ENCODE data around the gene RBM41. TPM values are rescaled to one million over a fixed set of nuclear protein-coding genes. Genes with fewer than 3 reads are reported as not detected.

Gene RBM41
- total RNA-seq, 1 experiment from 2014 or later, result 20.0 TPM

DNA sequence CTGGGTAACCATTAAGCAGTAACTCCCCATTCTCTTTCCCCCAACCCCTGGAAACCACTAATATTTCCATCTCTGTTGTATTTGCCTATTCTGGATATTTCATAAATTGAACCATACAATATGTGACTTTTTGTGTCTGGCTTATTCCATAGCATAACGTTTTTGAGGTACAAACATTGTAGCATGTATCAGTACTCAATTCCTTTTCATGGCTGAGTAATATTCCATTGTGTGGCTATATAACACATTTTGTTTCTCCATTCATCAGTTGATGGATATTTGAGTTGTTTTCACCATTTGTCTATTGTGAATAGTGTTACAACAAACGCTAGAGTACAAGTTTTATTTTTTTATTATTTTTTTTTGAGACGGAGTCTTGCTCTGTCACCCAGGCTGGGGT is 63.6 kb downstream of the RBM41 start:
- no TSS peak for BruUV-seq (replicated peaks)

DNA sequence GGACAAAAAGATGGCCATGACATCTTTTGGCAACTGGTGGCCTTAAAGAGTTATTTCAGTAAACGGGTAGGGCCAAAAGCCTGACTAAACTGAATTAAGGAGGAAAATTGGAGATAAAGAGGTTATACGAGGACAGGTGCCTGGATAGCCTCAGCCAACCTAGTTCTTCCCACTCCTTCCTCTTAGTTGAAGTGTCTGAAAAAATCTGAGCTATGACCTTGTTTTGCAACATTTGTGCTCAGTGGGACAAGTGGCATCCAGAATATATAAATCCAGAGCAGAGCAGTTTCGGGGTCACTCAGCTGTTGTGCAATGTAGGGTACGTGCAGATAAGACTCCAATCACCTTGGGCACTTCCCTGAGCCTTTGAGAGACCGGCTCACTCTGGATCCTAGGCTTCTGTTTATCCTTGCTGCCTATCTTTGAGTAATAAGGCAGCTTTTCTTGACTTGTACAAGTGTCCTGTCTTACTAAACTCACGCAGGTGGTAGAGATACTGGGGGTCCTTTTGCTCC is 68.4 kb downstream of the RBM41 start:
- BruUV-seq (replicated peaks), result no TSS peak
- H3K4me1 ChIP-seq (ENCODE audit: control insufficient read depth in 1 of 2, insufficient read depth in 2 of 2, low read length in 2 of 2), result no peaks in the 10 kb centered on the region
- DNase-seq (ENCODE audit: low read depth, low spot score) (no peak), ATAC-seq (no peak)
- intact Hi-C loops (cut with micrococcal nuclease), result no loop called here
- no peak overlapping the region for H2AFZ ChIP-seq (ENCODE audit: low read depth, low read length, poor library complexity, severe bottlenecking)
- H3K27ac ChIP-seq (ENCODE audit: low read depth, low read length), result no peak overlapping the region
- H3K36me3 ChIP-seq (ENCODE audit: control insufficient read depth in 1 of 2, insufficient read depth in 2 of 2, low read length in 2 of 2), result no peaks in the 10 kb centered on the region
- H3K27me3 ChIP-seq (ENCODE audit: insufficient read depth, low read length), result no peaks in the 10 kb centered on the region
- H4K20me1 ChIP-seq (ENCODE audit: insufficient read depth), result no peaks in the 10 kb centered on the region
- ChIA-PET RAD21 (ENCODE audit: low non-redundant PET in 1 of 2, low total read pairs in 2 of 2, uncharacterized antibody in 2 of 2, unreplicated experiment in 2 of 2) (no interaction called here), CTCF (no interaction called here), POLR2A (no interaction called here)
- no peak overlapping the region for H3K4me3 ChIP-seq (replicated peaks in 1 of 2; ENCODE audit: low read depth in 1 of 2, low read length in 2 of 2)
- no peaks in the 10 kb centered on the region for H3K9me2 ChIP-seq (ENCODE audit: insufficient read depth)
- no peaks in the 10 kb centered on the region for H3K79me2 ChIP-seq (ENCODE audit: insufficient read depth, low read length)
- no peak overlapping the region for H3K4me2 ChIP-seq (ENCODE audit: low read length)
- no peak for TF ChIP-seq ZFX (IDR thresholded peaks at IDR 0.05)
- no peak for TF ChIP-seq SRF (IDR thresholded peaks at IDR 0.05; ENCODE audit: low read depth)
- TF ChIP-seq YY1 (IDR thresholded peaks at IDR 0.05; ENCODE audit: extremely low read depth, insufficient replicate concordance, low read depth, low read length), result no peak
- TF ChIP-seq, protein P1, sequence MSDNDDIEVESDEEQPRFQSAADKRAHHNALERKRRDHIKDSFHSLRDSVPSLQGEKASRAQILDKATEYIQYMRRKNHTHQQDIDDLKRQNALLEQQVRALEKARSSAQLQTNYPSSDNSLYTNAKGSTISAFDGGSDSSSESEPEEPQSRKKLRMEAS (IDR thresholded peaks at IDR 0.05), result no peak
- no peak for TF ChIP-seq ZNF274 (IDR thresholded peaks at IDR 0.05; ENCODE audit: low read depth, low read length)
- no peak for TF ChIP-seq TCF7L2 (IDR thresholded peaks at IDR 0.05; ENCODE audit: borderline replicate concordance, extremely low read depth, insufficient read depth, insufficient read length)
- TF ChIP-seq, protein P2, sequence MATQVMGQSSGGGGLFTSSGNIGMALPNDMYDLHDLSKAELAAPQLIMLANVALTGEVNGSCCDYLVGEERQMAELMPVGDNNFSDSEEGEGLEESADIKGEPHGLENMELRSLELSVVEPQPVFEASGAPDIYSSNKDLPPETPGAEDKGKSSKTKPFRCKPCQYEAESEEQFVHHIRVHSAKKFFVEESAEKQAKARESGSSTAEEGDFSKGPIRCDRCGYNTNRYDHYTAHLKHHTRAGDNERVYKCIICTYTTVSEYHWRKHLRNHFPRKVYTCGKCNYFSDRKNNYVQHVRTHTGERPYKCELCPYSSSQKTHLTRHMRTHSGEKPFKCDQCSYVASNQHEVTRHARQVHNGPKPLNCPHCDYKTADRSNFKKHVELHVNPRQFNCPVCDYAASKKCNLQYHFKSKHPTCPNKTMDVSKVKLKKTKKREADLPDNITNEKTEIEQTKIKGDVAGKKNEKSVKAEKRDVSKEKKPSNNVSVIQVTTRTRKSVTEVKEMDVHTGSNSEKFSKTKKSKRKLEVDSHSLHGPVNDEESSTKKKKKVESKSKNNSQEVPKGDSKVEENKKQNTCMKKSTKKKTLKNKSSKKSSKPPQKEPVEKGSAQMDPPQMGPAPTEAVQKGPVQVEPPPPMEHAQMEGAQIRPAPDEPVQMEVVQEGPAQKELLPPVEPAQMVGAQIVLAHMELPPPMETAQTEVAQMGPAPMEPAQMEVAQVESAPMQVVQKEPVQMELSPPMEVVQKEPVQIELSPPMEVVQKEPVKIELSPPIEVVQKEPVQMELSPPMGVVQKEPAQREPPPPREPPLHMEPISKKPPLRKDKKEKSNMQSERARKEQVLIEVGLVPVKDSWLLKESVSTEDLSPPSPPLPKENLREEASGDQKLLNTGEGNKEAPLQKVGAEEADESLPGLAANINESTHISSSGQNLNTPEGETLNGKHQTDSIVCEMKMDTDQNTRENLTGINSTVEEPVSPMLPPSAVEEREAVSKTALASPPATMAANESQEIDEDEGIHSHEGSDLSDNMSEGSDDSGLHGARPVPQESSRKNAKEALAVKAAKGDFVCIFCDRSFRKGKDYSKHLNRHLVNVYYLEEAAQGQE (IDR thresholded peaks at IDR 0.05; ENCODE audit: low read depth), result no peak
- TF ChIP-seq, protein P3, sequence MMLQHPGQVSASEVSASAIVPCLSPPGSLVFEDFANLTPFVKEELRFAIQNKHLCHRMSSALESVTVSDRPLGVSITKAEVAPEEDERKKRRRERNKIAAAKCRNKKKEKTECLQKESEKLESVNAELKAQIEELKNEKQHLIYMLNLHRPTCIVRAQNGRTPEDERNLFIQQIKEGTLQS (IDR thresholded peaks at IDR 0.05), result no peak
- no peak overlapping the region for H3K9ac ChIP-seq (ENCODE audit: low read length)
- no peaks in the 10 kb centered on the region for H3K9me3 ChIP-seq (ENCODE audit: control insufficient read depth in 1 of 2, insufficient read depth in 1 of 2, low read depth in 1 of 2, low read length in 2 of 2)

More for the DNA sequence above, 63.6 kb downstream of the RBM41 start:
- no peak overlapping the region for H3K4me2 ChIP-seq (ENCODE audit: low read length)
- no peak for ATAC-seq
- no peak overlapping the region for H3K9ac ChIP-seq (ENCODE audit: low read length)
- intact Hi-C loops (cut with micrococcal nuclease), result no loop called here
- H3K27ac ChIP-seq (ENCODE audit: low read depth, low read length), result no peak overlapping the region
- H3K4me3 ChIP-seq (replicated peaks in 1 of 2; ENCODE audit: low read depth in 1 of 2, low read length in 2 of 2), result no peak overlapping the region
- no peak for DNase-seq (ENCODE audit: low read depth, low spot score)
- CTCF ChIA-PET, result no interaction called here
- no peaks in the 10 kb centered on the region for H3K36me3 ChIP-seq (ENCODE audit: control insufficient read depth in 1 of 2, insufficient read depth in 2 of 2, low read length in 2 of 2)
- H3K79me2 ChIP-seq (ENCODE audit: insufficient read depth, low read length), result no peaks in the 10 kb centered on the region
- no peak for TF ChIP-seq ZFX (IDR thresholded peaks at IDR 0.05)
- TF ChIP-seq POLR2A (IDR thresholded peaks at IDR 0.05; ENCODE audit: borderline replicate concordance, extremely low read depth, insufficient read depth, insufficient read length), result no peak
- no peak for TF ChIP-seq ZNF274 (IDR thresholded peaks at IDR 0.05; ENCODE audit: low read depth, low read length)
- no peak for TF ChIP-seq EZH2 (IDR thresholded peaks at IDR 0.05)
- no peak for TF ChIP-seq SRF (IDR thresholded peaks at IDR 0.05; ENCODE audit: low read depth)
- TF ChIP-seq TCF7L2 (IDR thresholded peaks at IDR 0.05; ENCODE audit: borderline replicate concordance, extremely low read depth, insufficient read depth, insufficient read length), result no peak
- no peak for TF ChIP-seq SP1 (IDR thresholded peaks at IDR 0.05; ENCODE audit: low read depth)
- TF ChIP-seq, protein P4, sequence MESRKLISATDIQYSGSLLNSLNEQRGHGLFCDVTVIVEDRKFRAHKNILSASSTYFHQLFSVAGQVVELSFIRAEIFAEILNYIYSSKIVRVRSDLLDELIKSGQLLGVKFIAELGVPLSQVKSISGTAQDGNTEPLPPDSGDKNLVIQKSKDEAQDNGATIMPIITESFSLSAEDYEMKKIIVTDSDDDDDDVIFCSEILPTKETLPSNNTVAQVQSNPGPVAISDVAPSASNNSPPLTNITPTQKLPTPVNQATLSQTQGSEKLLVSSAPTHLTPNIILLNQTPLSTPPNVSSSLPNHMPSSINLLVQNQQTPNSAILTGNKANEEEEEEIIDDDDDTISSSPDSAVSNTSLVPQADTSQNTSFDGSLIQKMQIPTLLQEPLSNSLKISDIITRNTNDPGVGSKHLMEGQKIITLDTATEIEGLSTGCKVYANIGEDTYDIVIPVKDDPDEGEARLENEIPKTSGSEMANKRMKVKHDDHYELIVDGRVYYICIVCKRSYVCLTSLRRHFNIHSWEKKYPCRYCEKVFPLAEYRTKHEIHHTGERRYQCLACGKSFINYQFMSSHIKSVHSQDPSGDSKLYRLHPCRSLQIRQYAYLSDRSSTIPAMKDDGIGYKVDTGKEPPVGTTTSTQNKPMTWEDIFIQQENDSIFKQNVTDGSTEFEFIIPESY (IDR thresholded peaks at IDR 0.05; ENCODE audit: extremely low read depth, insufficient replicate concordance, low read length), result no peak
- no peak for TF ChIP-seq SIN3A (IDR thresholded peaks at IDR 0.05; ENCODE audit: low read depth)
- no peak overlapping the region for H2AFZ ChIP-seq (ENCODE audit: low read depth, low read length, poor library complexity, severe bottlenecking)
- no peaks in the 10 kb centered on the region for H3K27me3 ChIP-seq (ENCODE audit: insufficient read depth, low read length)
- H3K9me2 ChIP-seq (ENCODE audit: insufficient read depth), result no peaks in the 10 kb centered on the region
- no peaks in the 10 kb centered on the region for H4K20me1 ChIP-seq (ENCODE audit: insufficient read depth)
- POLR2A ChIA-PET, result no interaction called here
- RAD21 ChIA-PET (ENCODE audit: low non-redundant PET in 1 of 2, low total read pairs in 2 of 2, uncharacterized antibody in 2 of 2, unreplicated experiment in 2 of 2), result no interaction called here
- H3K9me3 ChIP-seq (ENCODE audit: control insufficient read depth in 1 of 2, insufficient read depth in 1 of 2, low read depth in 1 of 2, low read length in 2 of 2), result no peaks in the 10 kb centered on the region
- no peaks in the 10 kb centered on the region for H3K4me1 ChIP-seq (ENCODE audit: control insufficient read depth in 1 of 2, insufficient read depth in 2 of 2, low read length in 2 of 2)

Measured in HCT116 (cell line).